Renal cortex interstitium (tissue), 11 donors: ENCODE measurements around the gene BICC1. TPM values are rescaled to one million over a fixed set of nuclear protein-coding genes. Genes with fewer than 3 reads are reported as not detected.

ENCODE experiments used
- DNase-seq, 11 donors: peaks; one replicate each; pipeline ENCODE4 v3.0.0-alpha.2; 2013; ENCODE audit warnings: low read depth in 9 of 11, low spot score in 4 of 11; ENCODE audit errors: extremely low read depth in 1 of 11
- polyA plus RNA-seq, 3 donors: library from polyadenylated mRNA; unstranded; fragments of 120-200 nt; gene quantifications; one replicate each; pipeline ENCODE4 v1.2.1, GENCODE V29; 2013; ENCODE audit not compliant: insufficient read length in 3 of 3

Gene BICC1
- polyA plus RNA-seq, 3 donors: 70.8 to 94.6 (median 83.3) TPM

GRCh38 chr10:58665361-58665760 is 152.7 kb downstream of the BICC1 start:
- no peak for DNase-seq

- DNase-seq: no peak
Observed at GRCh38 chr10:58666024-58666423, 153.4 kb downstream of the BICC1 start.

GRCh38 chr10:58667658-58668310 is 155.1 kb downstream of the BICC1 start:
- no peak for DNase-seq

GRCh38 chr10:58672845-58673244 is 160.2 kb downstream of the BICC1 start:
- no peak for DNase-seq

GRCh38 chr10:58674251-58674650 is 161.6 kb downstream of the BICC1 start:
- DNase-seq: no peak

- no peak for DNase-seq
Observed at GRCh38 chr10:58675321-58675720, 162.6 kb downstream of the BICC1 start.

GRCh38 chr10:58691528-58691927 is 178.9 kb downstream of the BICC1 start:
- DNase-seq: no peak

- DNase-seq: no peak
Observed at GRCh38 chr10:58693919-58694318, 181.2 kb downstream of the BICC1 start.

GRCh38 chr10:58695022-58695421 is 182.3 kb downstream of the BICC1 start:
- no peak for DNase-seq

GRCh38 chr10:58696736-58697135 is 184.1 kb downstream of the BICC1 start:
- DNase-seq: no peak

- no peak for DNase-seq
Observed at GRCh38 chr10:58697691-58698090, 185.0 kb downstream of the BICC1 start.

- DNase-seq: no peak
Observed at GRCh38 chr10:58698777-58699356, 186.2 kb downstream of the BICC1 start.

- no peak for DNase-seq
Observed at GRCh38 chr10:58700591-58700990, 187.9 kb downstream of the BICC1 start.

- DNase-seq: no peak
Observed at GRCh38 chr10:58701405-58702135, 188.9 kb downstream of the BICC1 start.

- DNase-seq: no peak
Observed at GRCh38 chr10:58704226-58704625, 191.6 kb downstream of the BICC1 start.

GRCh38 chr10:58704671-58705141 is 192.0 kb downstream of the BICC1 start:
- DNase-seq: no peak

- DNase-seq: no peak
Observed at GRCh38 chr10:58706836-58707235, 194.2 kb downstream of the BICC1 start.

- DNase-seq: no peak
Observed at GRCh38 chr10:58712141-58712540, 199.5 kb downstream of the BICC1 start.

- DNase-seq: no peak
Observed at GRCh38 chr10:58712982-58713381, 200.3 kb downstream of the BICC1 start.

GRCh38 chr10:58714409-58714808 is 201.7 kb downstream of the BICC1 start:
- DNase-seq: no peak
